Measurements from ENCODE around the gene GNE.

GRCh38 chr9:36298566-36298965 lies 40.3 kb upstream of the GNE start:
- TF ChIP-seq CTCF (IDR thresholded peaks at IDR 0.05 in 4 of 5, conservative IDR thresholded peaks at IDR 0.05 in 1 of 5) (no peak), POLR2A (IDR thresholded peaks at IDR 0.05) (no peak)
